ENCODE measurements around the gene HYAL1.
"Not testable (repeated sequence)": the region's sequence is repeated elsewhere in the genome, so short reads cannot be mapped to it uniquely, and the experiment has no call there.

The HYAL1 gene

GRCh38 chr3:50316657-50317242 lies 13.4 kb upstream of the HYAL1 start:
- DNase-seq = peak; percentile 73

- no peak for DNase-seq
Observed at GRCh38 chr3:50314816-50315215, 11.4 kb upstream of the HYAL1 start.

GRCh38 chr3:50314342-50314741 lies 11.0 kb upstream of the HYAL1 start:
- no peak for DNase-seq

- not testable (repeated sequence) for DNase-seq
Observed at GRCh38 chr3:50312041-50312440, 8.7 kb upstream of the HYAL1 start.

- no peak for DNase-seq
Observed at GRCh38 chr3:50304601-50305000, 1.2 kb upstream of the HYAL1 start.

GRCh38 chr3:50302095-50303012 lies 1.0 kb downstream of the HYAL1 start:
- no peak for DNase-seq

GRCh38 chr3:50300681-50301254 lies 2.6 kb downstream of the HYAL1 start:
- DNase-seq = no peak

GRCh38 chr3:50299929-50300680 lies 3.3 kb downstream of the HYAL1 start:
- DNase-seq = no peak

GRCh38 chr3:50299638-50299928 lies 3.8 kb downstream of the HYAL1 start:
- no peak for DNase-seq

GRCh38 chr3:50298836-50299637 lies 4.3 kb downstream of the HYAL1 start, which contains the start of the genes HYAL3 and NAA80:
HYAL3 (minus strand) TSS chr3:50299405; CDS start chr3:50295602, 3,803 bp downstream.
NAA80 (minus strand) TSS chr3:50299405; CDS start chr3:50297463, 1,942 bp downstream.
- peak; percentile 99 for DNase-seq

- DNase-seq = no peak
Observed at GRCh38 chr3:50297896-50298725, 5.3 kb downstream of the HYAL1 start.

- no peak for DNase-seq
Observed at GRCh38 chr3:50297384-50297775, 6.0 kb downstream of the HYAL1 start.

- no peak for DNase-seq
Observed at GRCh38 chr3:50296721-50297383, 6.5 kb downstream of the HYAL1 start.

- DNase-seq = no peak
Observed at GRCh38 chr3:50295553-50296431, 7.6 kb downstream of the HYAL1 start.

- DNase-seq = no peak
Observed at GRCh38 chr3:50294492-50295403, 8.6 kb downstream of the HYAL1 start.

GRCh38 chr3:50294089-50294488 lies 9.3 kb downstream of the HYAL1 start:
- DNase-seq = no peak

- no peak for DNase-seq
Observed at GRCh38 chr3:50293079-50293801, 10.1 kb downstream of the HYAL1 start.

All from T-helper 9 cell (primary cell).